Upper lobe of left lung (tissue), 6 donors: Measurements from ENCODE around the gene BNIPL. TPM values are rescaled to one million over a fixed set of nuclear protein-coding genes. Genes with fewer than 3 reads are reported as not detected.

ENCODE experiments used
- ATAC-seq, 2 donors: fragments of 200-7000 bp; cut with Tn5 transposase; one replicate each; pipeline ENCODE4 v1.9.1; 2022; ENCODE audit warnings: mild to moderate bottlenecking in 2 of 2, moderate library complexity in 2 of 2; ENCODE audit not compliant: low FRiP score in 2 of 2
- DNase-seq, 2 donors: peaks; one replicate each; pipeline ENCODE4 v3.0.0-alpha.2; 2019 to 2020
- H3K27ac ChIP-seq, 4 donors: fragments of 200-600 bp; sonication (generic); one replicate each; pipeline ENCODE4 v1.5.1; 2016 to 2019
- H3K27me3 ChIP-seq, 4 donors: fragments of 200-600 bp; sonication (generic); one replicate each; pipeline ENCODE4 v1.5.1; 2017 to 2019
- H3K36me3 ChIP-seq, 4 donors: fragments of 200-600 bp; sonication (generic); one replicate each; pipeline ENCODE4 v1.5.1; 2016 to 2019
- H3K4me1 ChIP-seq, 4 donors: fragments of 200-600 bp; sonication (generic); one replicate each; pipeline ENCODE4 v1.5.1; 2018 to 2019
- H3K4me3 ChIP-seq, 4 donors: fragments of 200-600 bp; sonication (generic); one replicate each; pipeline ENCODE4 v1.5.1; 2017 to 2019; ENCODE audit warnings: mild to moderate bottlenecking in 2 of 4, moderate library complexity in 1 of 4
- H3K9me3 ChIP-seq, 4 donors: fragments of 200-600 bp; sonication (generic); one replicate each; pipeline ENCODE4 v1.5.1; 2018 to 2019
- EP300 ChIP-seq, 4 donors: sonication (generic); formaldehyde crosslinking; IDR thresholded peaks; one replicate each; pipeline ENCODE4 v1.5.1; 2017; ENCODE audit warnings: antibody characterized with exemption in 4 of 4, control low read depth in 2 of 4
- POLR2A ChIP-seq, 4 donors: fragments of 450-650 bp; IDR thresholded peaks; one replicate each; pipeline ENCODE4 v1.5.1; 2016 to 2017; ENCODE audit warnings: antibody characterized with exemption in 4 of 4, mild to moderate bottlenecking in 2 of 4
- POLR2AphosphoS5 ChIP-seq, 2 donors: sonication (generic); formaldehyde crosslinking; IDR thresholded peaks; one replicate each; pipeline ENCODE4 v1.5.1; 2017; ENCODE audit warnings: antibody characterized with exemption in 2 of 2
- WGBS, 2 donors: methylation state at CpG; one replicate each; pipeline ENCODE4 v1.1.5; 2017 to 2018; 5-methylcytosine and 5-hydroxymethylcytosine counted together
- total RNA-seq, 6 donors: library from RNA; depleted of rRNA in 4 of 6; stranded (reverse); fragments of >200 nt in 4 of 6; gene quantifications; one replicate each; pipeline versions ENCODE4 v1.1.0 to v1.2.1, GENCODE V29; 2016 to 2021
- TF ChIP-seq, protein P1 (sequence below), 6 experiments: fragments of 450-650 bp in 4 of 6; fragments of 200-600 bp in 2 of 6; sonication (generic) in 2 of 6; IDR thresholded peaks; one replicate each; pipeline ENCODE4 v1.5.1; 2016 to 2019; ENCODE audit warnings: antibody characterized with exemption in 6 of 6
- donor health status: DM: no; HTN: no; CAD: no; lungs with moderate emphysema.
- donor health status: DM: no; HTN: yes; CAD: no; lungs with severe emphysema.

The BNIPL gene
- total RNA-seq, 6 donors from 2014 or later: 2.3 to 213 (median 11.7) TPM

DNA sequence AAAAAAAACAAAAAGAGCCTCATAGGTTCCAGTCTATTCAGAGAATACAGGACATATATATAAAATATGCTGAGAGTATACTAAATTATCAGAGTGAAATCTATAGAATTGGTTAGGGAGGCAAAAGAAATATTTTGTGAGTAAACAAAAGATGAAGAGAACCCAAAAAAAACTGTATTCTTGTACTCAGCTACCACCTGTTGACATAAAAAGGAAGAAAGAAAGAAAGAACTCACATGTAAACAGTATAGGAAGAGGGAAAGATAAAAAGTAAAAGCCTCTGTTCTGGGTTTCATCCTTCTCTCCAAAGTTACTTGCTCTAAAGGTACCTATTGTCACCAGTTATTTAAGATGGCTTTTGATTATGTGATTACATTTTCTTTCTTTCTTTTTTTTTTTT is 9.9 kb upstream of the BNIPL start:
- Histone ChIP-seq H3K27ac (no peak overlapping the region), H3K4me3 (no peak overlapping the region), H3K9me3 (no peaks in the 10 kb centered on the region), H3K36me3 (peaks cover 11 to 60% (median 32%) of the 10 kb centered on the region in 4 donors), H3K27me3 (no peaks in the 10 kb centered on the region), H3K4me1 (peaks cover 0 to 3% (median 0%) of the 10 kb centered on the region in 4 donors)
- no peak for TF ChIP-seq POLR2AphosphoS5 (IDR thresholded peaks at IDR 0.05)
- ATAC-seq (no peak), DNase-seq (no peak)

DNA sequence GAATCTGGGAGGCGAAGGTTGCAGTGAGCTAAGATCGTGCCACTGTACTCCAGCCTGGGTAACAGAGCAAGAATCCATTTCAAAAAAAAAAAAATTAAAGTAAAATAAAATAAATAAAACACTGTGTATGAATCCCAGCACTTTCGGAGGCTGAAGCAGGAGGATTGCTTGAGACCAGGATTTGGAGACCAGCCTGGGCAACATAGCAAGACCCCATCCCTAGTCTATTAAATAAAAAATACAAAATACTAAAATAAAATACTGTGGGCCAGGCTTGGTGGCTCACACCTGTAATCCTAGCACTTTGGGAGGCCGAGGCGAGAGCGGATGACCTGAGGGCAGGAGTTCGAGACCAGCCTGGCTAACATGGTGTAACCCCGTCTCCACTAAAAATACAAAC is 4.2 kb upstream of the BNIPL start:
- no peak for TF ChIP-seq POLR2A (IDR thresholded peaks at IDR 0.05)
- Histone ChIP-seq H3K9me3 (no peaks in the 10 kb centered on the region), H3K4me3 (no peak overlapping the region), H3K27ac (no peak overlapping the region), H3K4me1 (peaks cover 0 to 4% (median 0%) of the 10 kb centered on the region in 4 donors), H3K36me3 (peaks cover 3 to 73% (median 39%) of the 10 kb centered on the region in 4 donors), H3K27me3 (no peaks in the 10 kb centered on the region)
- no peak for ATAC-seq
- no peak for DNase-seq
- 91 to 96% methylated on average over 8 of the region's 8 CpGs for WGBS, 2 donors

DNA sequence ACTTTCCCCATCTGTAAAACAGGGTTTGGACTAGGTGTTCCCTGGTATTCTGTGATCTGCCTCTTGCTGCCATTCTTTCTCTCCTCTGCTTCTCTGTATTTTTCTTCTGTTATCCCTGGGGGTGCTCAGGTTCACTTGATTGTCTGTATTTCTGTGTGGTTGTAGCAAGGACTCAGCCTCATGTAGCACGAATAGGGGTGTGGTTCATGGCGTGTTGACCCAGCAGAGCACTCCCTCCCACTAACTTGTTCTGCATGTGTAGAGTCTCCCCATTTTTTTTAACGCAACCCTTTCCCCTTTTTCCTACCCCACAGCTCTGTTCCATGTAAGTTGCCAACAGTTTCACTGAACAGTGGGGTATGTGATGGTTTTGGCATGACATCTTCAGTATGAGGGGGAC is 1.2 kb upstream of the BNIPL start:
- peaks cover 0 to 47% (median 28%) of the 10 kb centered on the region in 4 donors for H3K36me3 ChIP-seq
- ATAC-seq: peak in 1 of 2 donors; percentile 54
- 85 to 92% methylated on average over 3 of the region's 3 CpGs for WGBS, 2 donors
- no peaks in the 10 kb centered on the region for H3K9me3 ChIP-seq
- H3K27ac ChIP-seq: no peak overlapping the region
- peaks cover 0 to 5% (median 0%) of the 10 kb centered on the region in 4 donors for H3K4me1 ChIP-seq
- no peaks in the 10 kb centered on the region for H3K27me3 ChIP-seq
- no peak overlapping the region for H3K4me3 ChIP-seq
- TF ChIP-seq, protein P1, sequence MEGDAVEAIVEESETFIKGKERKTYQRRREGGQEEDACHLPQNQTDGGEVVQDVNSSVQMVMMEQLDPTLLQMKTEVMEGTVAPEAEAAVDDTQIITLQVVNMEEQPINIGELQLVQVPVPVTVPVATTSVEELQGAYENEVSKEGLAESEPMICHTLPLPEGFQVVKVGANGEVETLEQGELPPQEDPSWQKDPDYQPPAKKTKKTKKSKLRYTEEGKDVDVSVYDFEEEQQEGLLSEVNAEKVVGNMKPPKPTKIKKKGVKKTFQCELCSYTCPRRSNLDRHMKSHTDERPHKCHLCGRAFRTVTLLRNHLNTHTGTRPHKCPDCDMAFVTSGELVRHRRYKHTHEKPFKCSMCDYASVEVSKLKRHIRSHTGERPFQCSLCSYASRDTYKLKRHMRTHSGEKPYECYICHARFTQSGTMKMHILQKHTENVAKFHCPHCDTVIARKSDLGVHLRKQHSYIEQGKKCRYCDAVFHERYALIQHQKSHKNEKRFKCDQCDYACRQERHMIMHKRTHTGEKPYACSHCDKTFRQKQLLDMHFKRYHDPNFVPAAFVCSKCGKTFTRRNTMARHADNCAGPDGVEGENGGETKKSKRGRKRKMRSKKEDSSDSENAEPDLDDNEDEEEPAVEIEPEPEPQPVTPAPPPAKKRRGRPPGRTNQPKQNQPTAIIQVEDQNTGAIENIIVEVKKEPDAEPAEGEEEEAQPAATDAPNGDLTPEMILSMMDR (IDR thresholded peaks at IDR 0.05): no peak
- no peak for TF ChIP-seq POLR2AphosphoS5 (IDR thresholded peaks at IDR 0.05)
- no peak for TF ChIP-seq EP300 (IDR thresholded peaks at IDR 0.05)
- TF ChIP-seq POLR2A (IDR thresholded peaks at IDR 0.05): no peak
- DNase-seq: no peak

DNA sequence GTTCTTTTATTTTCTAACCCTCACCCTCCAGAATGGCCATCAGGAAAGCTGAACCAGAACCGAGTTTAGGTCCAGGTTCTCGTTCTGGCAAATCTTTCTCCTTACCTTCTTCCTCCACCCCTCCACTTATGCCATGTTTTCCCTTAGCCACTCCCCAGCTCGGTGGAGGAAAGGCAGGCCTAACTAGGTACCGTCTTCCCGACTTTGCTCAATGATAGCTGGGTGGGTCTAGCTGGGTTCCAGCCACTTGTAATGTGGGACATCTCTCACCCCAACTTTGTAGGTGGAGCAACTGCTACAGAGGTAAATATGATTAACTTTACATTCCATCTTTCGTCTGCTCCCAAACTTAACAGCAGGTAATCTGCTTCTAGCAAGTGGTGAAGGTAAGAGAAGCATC is 646 bp downstream of the BNIPL start:
- TF ChIP-seq, protein P1 (IDR thresholded peaks at IDR 0.05): no peak
- TF ChIP-seq POLR2AphosphoS5 (IDR thresholded peaks at IDR 0.05) (no peak), EP300 (IDR thresholded peaks at IDR 0.05) (no peak), POLR2A (IDR thresholded peaks at IDR 0.05) (no peak)
- Histone ChIP-seq H3K27me3 (no peaks in the 10 kb centered on the region), H3K4me1 (peaks cover 0 to 5% (median 0%) of the 10 kb centered on the region in 4 donors), H3K4me3 (peak overlapping the region in 2 of 4 donors; percentile 5 to 37), H3K36me3 (peaks cover 0 to 28% (median 17%) of the 10 kb centered on the region in 4 donors), H3K27ac (peak overlapping the region in 1 of 4 donors; percentile 21), H3K9me3 (no peaks in the 10 kb centered on the region)
- DNase-seq (no peak), ATAC-seq (no peak)
- 68 to 74% methylated on average over 6 of the region's 6 CpGs for WGBS, 2 donors

DNA sequence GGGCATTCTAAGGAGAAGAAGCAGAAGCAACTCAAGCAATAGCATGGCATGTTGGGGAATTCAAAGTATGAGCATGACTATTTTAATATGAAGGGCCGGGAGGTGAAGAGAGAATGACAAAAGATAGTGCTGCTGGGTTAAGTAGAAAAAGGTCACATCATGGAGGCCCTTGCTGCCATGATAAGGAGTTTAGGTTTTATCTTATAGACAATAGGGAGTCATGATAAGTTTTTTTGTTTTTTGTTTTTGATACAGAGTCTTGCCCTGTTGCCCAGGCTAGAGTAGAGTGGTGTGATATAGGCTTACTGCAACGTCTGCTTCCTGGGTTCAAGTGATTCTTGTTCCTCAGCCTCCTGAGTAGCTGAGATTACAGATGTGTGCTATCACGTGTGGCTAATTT is 3.1 kb downstream of the BNIPL start:
- ATAC-seq: no peak
- 88 to 91% methylated on average over 3 of the region's 3 CpGs for WGBS, 2 donors

More for the DNA sequence above, 3.1 kb downstream of the BNIPL start:
- H3K9me3 ChIP-seq: no peaks in the 10 kb centered on the region
- H3K27ac ChIP-seq: no peak overlapping the region
- peaks cover 0 to 23% (median 6%) of the 10 kb centered on the region in 4 donors for H3K36me3 ChIP-seq
- H3K4me1 ChIP-seq: peaks cover 0 to 5% (median 0%) of the 10 kb centered on the region in 4 donors
- H3K27me3 ChIP-seq: no peaks in the 10 kb centered on the region
- TF ChIP-seq POLR2AphosphoS5 (IDR thresholded peaks at IDR 0.05): no peak
- no peak for TF ChIP-seq EP300 (IDR thresholded peaks at IDR 0.05)
- TF ChIP-seq, protein P1 (IDR thresholded peaks at IDR 0.05): no peak
- no peak for TF ChIP-seq POLR2A (IDR thresholded peaks at IDR 0.05)
- no peak overlapping the region for H3K4me3 ChIP-seq
- no peak for DNase-seq
